HepG2 (cell line): ENCODE data around the gene ATP6V1G2. TPM values are rescaled to one million over a fixed set of nuclear protein-coding genes. Genes with fewer than 3 reads are reported as not detected.

Experiments
- ATAC-seq: fragments of 200-7000 bp; cut with Tn5 transposase; 3 replicates; pipeline ENCODE4 v1.9.1; 2020; ENCODE audit warnings: mild to moderate bottlenecking, moderate library complexity
- BruUV-seq: library from RNA; stranded (reverse); fragments of 400-500 nt; replicated peaks from 2 replicates; lab custom pipeline; 2021; lab: Mats Ljungman, UMichigan
- CTCF ChIA-PET: fragments of 300-600 bp; formaldehyde crosslinking; extraction: SDS; loops from one replicate; lab custom pipeline; 2021; ENCODE audit warnings: low total read pairs, inconsistent platforms, low intra/inter-chr PET ratio; lab: Yijun Ruan, JAX
- POLR2A ChIA-PET: fragments of 350-600 bp; sonication (Branson Sonifier 250); formaldehyde crosslinking; loops from one replicate; lab custom pipeline; 2020; ENCODE audit warnings: antibody characterized with exemption, inconsistent platforms; lab: Yijun Ruan, JAX
- DNase-seq: peaks from one replicate; pipeline ENCODE4 v3.0.0-alpha.2; 2015; ENCODE audit warnings: low spot score
- FAIRE-seq: peaks from 3 replicates; lab custom pipeline; 2011; peaks lifted over from hg19 to GRCh38; lab: Jason Lieb, UNC
- H2AFZ ChIP-seq: one replicate; pipeline ENCODE4 v1.6.1; 2011; ENCODE audit warnings: low read length, inconsistent platforms
- H3K27ac ChIP-seq: fragments of 300-600 bp; 3 replicates; pipeline ENCODE4 v1.8.0; 2011; ENCODE audit warnings: mixed run types, mild to moderate bottlenecking, mixed read lengths, low read length, inconsistent platforms; ENCODE audit not compliant: insufficient read depth; ENCODE audit errors: extremely low read length
- H3K27me3 ChIP-seq, 2 experiments: fragments of 200-600 bp in 1 of 2; 2 replicates in 1 of 2; 3 replicates in 1 of 2; pipeline versions ENCODE4 v1.6.0 to v1.8.0; 2011; ENCODE audit warnings: low read length in 2 of 2, mild to moderate bottlenecking in 2 of 2, moderate library complexity in 2 of 2, inconsistent platforms in 1 of 2; ENCODE audit not compliant: insufficient read depth in 2 of 2, control insufficient read depth in 1 of 2
- H3K36me3 ChIP-seq, 2 experiments: fragments of 200-600 bp in 1 of 2; replicated peaks in 1 of 2; 2 replicates in 1 of 2; 3 replicates in 1 of 2; pipeline versions ENCODE4 v1.5.1 to v1.8.0; 2011; ENCODE audit warnings: low read length in 2 of 2, inconsistent platforms in 1 of 2; ENCODE audit not compliant: insufficient read depth in 2 of 2, control insufficient read depth in 1 of 2
- H3K4me1 ChIP-seq: 2 replicates; pipeline ENCODE4 v1.5.1; 2012; ENCODE audit warnings: low read length, inconsistent platforms; ENCODE audit not compliant: insufficient read depth
- H3K4me2 ChIP-seq: 2 replicates; pipeline ENCODE4 v1.6.0; 2011; ENCODE audit warnings: low read depth, low read length, inconsistent platforms
- H3K4me3 ChIP-seq, 3 experiments: fragments of 200-600 bp in 1 of 3; sonication (generic), shearing (Covaris generic) in 1 of 3; replicated peaks in 1 of 3; 2 replicates each; pipeline ENCODE4 v1.5.1; 2011 to 2016; ENCODE audit warnings: low read length in 3 of 3, inconsistent platforms in 2 of 3, low read depth in 2 of 3, mild to moderate bottlenecking in 2 of 3, control low read depth in 1 of 3, mixed read lengths in 1 of 3; ENCODE audit not compliant: insufficient read depth in 1 of 3
- H3K79me2 ChIP-seq: one replicate; pipeline ENCODE4 v1.6.1; 2011; ENCODE audit warnings: low read length, inconsistent platforms; ENCODE audit not compliant: insufficient read depth
- H3K9ac ChIP-seq: 2 replicates; pipeline ENCODE4 v1.6.0; 2011; ENCODE audit warnings: mild to moderate bottlenecking, low read depth, low read length, inconsistent platforms; ENCODE audit not compliant: insufficient read depth
- H3K9me3 ChIP-seq: 2 replicates; pipeline ENCODE4 v1.5.1; 2012; ENCODE audit warnings: mild to moderate bottlenecking, low read length
- H4K20me1 ChIP-seq: 2 replicates; pipeline ENCODE4 v1.6.0; 2011; ENCODE audit warnings: inconsistent platforms, mild to moderate bottlenecking, low read length, moderate library complexity; ENCODE audit not compliant: insufficient read depth
- CBX5 ChIP-seq: sonication (generic); formaldehyde crosslinking; IDR thresholded peaks from 2 replicates; pipeline ENCODE4 v1.4.0; 2020; ENCODE audit warnings: missing genetic modification reagents, borderline replicate concordance
- FOXK2 ChIP-seq: fragments of 450-650 bp; IDR thresholded peaks from 2 replicates; pipeline ENCODE4 v1.6.1; 2016
- KDM1A ChIP-seq: IDR thresholded peaks from 2 replicates; pipeline ENCODE4 v1.6.1; 2016; ENCODE audit warnings: missing compliant biosample characterization
- NR2F6 ChIP-seq, 2 experiments: IDR thresholded peaks; 2 replicates each; pipeline ENCODE4 v1.6.1; 2016; ENCODE audit warnings: antibody characterized with exemption in 1 of 2, mild to moderate bottlenecking in 1 of 2
- ZBTB3 ChIP-seq: sonication (generic); formaldehyde crosslinking; IDR thresholded peaks from 2 replicates; pipeline ENCODE4 v1.4.0; 2020; ENCODE audit warnings: low read depth, mild to moderate bottlenecking, moderate library complexity, missing genetic modification reagents, borderline replicate concordance
- ZNF331 ChIP-seq: sonication (generic); formaldehyde crosslinking; IDR thresholded peaks from 2 replicates; pipeline ENCODE4 v1.4.0; 2020; ENCODE audit warnings: missing genetic modification reagents
- WGBS: methylation state at CpG from one replicate; pipeline ENCODE4 v1.1.6; 2017; ENCODE audit warnings: low lambda C conversion rate; 5-methylcytosine and 5-hydroxymethylcytosine counted together
- in situ Hi-C: cut with HindIII; loops from 2 replicates; pipeline ENCODE4 v1.10.0; 2017; ENCODE audit warnings: low pct_unique_long_range_greater_than_20kb; ENCODE audit not compliant: extremely low pct_ligation_motif_present
- intact Hi-C: fragments of 100-400 bp; cut with micrococcal nuclease; formaldehyde crosslinking; loops from one replicate; pipeline ENCODE4 v1.10.0; 2022; ENCODE audit not compliant: unreplicated experiment
- polyA plus RNA-seq, 8 experiments: library from polyadenylated mRNA; depleted of rRNA in 3 of 8; stranded (reverse) in 7 of 8; unstranded in 1 of 8; fragments of >200 nt; fragmentation: Illumina TruSeq in 4 of 8; extraction: Trizol in 4 of 8; gene quantifications; 2 replicates each; pipeline versions ENCODE4 v1.2.1 to v1.2.3, GENCODE V29; 2011 to 2016; ENCODE audit warnings: low read depth in 4 of 8, missing spikeins in 1 of 8, mixed read lengths in 1 of 8; ENCODE audit not compliant: insufficient read depth in 1 of 8
- total RNA-seq, 5 experiments: library from RNA; depleted of rRNA; stranded (reverse); fragments of >200 nt; fragmentation: Illumina TruSeq; extraction: Trizol; gene quantifications; 2 replicates each; pipeline ENCODE4 v1.2.3, GENCODE V29; 2016; ENCODE audit warnings: low read depth in 1 of 5
- TF ChIP-seq, protein P1 (sequence below): sonication (generic); formaldehyde crosslinking; conservative IDR thresholded peaks from 2 replicates; pipeline ENCODE4 v1.8.0; 2022; ENCODE audit warnings: mild to moderate bottlenecking, moderate library complexity, missing genetic modification reagents
- TF ChIP-seq, protein P2 (sequence below): sonication (generic); formaldehyde crosslinking; IDR thresholded peaks from 2 replicates; pipeline ENCODE4 v1.4.0; 2020; ENCODE audit warnings: missing genetic modification reagents

The ATP6V1G2 gene
- total and polyA plus RNA-seq, 2 of the 13 experiments (the other 11 are each of a cell fraction or from before 2014, with no cell fraction given) = 0.27 to 0.83 TPM

DNA sequence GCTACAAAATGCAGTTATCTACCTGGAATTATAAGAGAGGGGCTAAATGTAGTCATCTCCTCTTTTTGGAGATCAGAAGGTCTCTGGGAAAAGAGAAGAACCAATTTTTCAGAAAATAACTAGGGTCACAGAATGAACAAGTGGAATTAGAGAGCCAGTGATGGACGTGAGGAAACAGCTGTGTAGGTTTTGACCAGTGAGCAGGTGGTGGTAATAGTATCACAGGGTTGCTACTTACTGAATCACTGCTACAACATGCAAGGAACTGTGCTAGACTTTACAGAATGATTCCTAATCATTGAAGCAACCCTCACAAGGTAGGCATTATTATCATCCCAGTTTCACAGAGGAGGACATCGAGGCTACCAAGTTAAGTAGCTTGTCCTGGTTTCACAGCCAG, 1.7 kb downstream of the ATP6V1G2 start:
- no peak for FAIRE-seq
- Histone ChIP-seq H4K20me1 (peaks cover 14% of the 10 kb centered on the region), H3K36me3 (peaks cover 3 to 14% of the 10 kb centered on the region in 2 experiments), H3K79me2 (peaks cover 40% of the 10 kb centered on the region), H2AFZ (no peak overlapping the region), H3K27me3 (no peaks in the 10 kb centered on the region; a peak in 2 of 5 replicates), H3K4me3 (no peak overlapping the region), H3K4me1 (peaks cover 53% of the 10 kb centered on the region), H3K9me3 (no peaks in the 10 kb centered on the region), H3K9ac (no peak overlapping the region), H3K27ac (no peak overlapping the region), H3K4me2 (no peak overlapping the region)
- ChIA-PET POLR2A (interaction anchor here (6.9 kb wide), 1 partner anchor 16 kb away, joined by 123 read pairs; the partner anchor contains the start of gene MCCD1), CTCF (interaction anchor here (3.6 kb wide), 1 partner anchor 53 kb away, joined by 84 read pairs; no protein-coding TSS in a partner anchor)
- 63% methylated on average over 2 of the region's 2 CpGs for WGBS
- no peak for TF ChIP-seq CBX5 (CRISPR knock-in tag)
- no peak for TF ChIP-seq KDM1A
- DNase-seq = no peak
- intact Hi-C loops (loop anchor here (5.0 to 10.0 kb wide), 2 partner anchors 38 to 110 kb away; partner anchors contain the start of genes APOM, BAG6 and LTB), in situ Hi-C loops (loop anchor here (5.0 kb wide), 1 partner anchor 53 kb away; no protein-coding TSS in a partner anchor)
- no TSS peak for BruUV-seq
- no peak for ATAC-seq

- POLR2A ChIA-PET = interaction anchor here (0.8 to 6.9 kb wide), 9 partner anchors 15 to 402 kb away, joined by 3 to 123 read pairs (median 6); partner anchors contain the start of genes APOM, BAG6, C6orf47 and CFB
- Histone ChIP-seq H3K27ac (peak overlapping the region; percentile 95), H3K27me3 (no peaks in the 10 kb centered on the region; a peak in 2 of 5 replicates), H2AFZ (no peak overlapping the region), H4K20me1 (peaks cover 25% of the 10 kb centered on the region), H3K9ac (peak overlapping the region; percentile 96; the same call in 1 of the 2 replicates), H3K4me2 (peak overlapping the region; percentile 99), H3K79me2 (peaks cover 48% of the 10 kb centered on the region), H3K9me3 (no peaks in the 10 kb centered on the region), H3K4me3 (peak overlapping the region in 1 of 3 experiments; percentile 99; a peak in 2 of 6 replicates), H3K4me1 (peaks cover 59% of the 10 kb centered on the region), H3K36me3 (peaks cover 6 to 20% of the 10 kb centered on the region in 2 experiments)
- ATAC-seq (no peak), FAIRE-seq (peak; percentile 4), DNase-seq (no peak)
- BruUV-seq = no TSS peak
- in situ Hi-C loops = no loop called here
- intact Hi-C loops = loop anchor here (10.0 kb wide), 1 partner anchor 111 kb away; the partner anchor contains the start of genes APOM and BAG6
- CTCF ChIA-PET = no interaction called here
- 49% methylated on average over 6 of the region's 6 CpGs for WGBS
- TF ChIP-seq, protein P1, sequence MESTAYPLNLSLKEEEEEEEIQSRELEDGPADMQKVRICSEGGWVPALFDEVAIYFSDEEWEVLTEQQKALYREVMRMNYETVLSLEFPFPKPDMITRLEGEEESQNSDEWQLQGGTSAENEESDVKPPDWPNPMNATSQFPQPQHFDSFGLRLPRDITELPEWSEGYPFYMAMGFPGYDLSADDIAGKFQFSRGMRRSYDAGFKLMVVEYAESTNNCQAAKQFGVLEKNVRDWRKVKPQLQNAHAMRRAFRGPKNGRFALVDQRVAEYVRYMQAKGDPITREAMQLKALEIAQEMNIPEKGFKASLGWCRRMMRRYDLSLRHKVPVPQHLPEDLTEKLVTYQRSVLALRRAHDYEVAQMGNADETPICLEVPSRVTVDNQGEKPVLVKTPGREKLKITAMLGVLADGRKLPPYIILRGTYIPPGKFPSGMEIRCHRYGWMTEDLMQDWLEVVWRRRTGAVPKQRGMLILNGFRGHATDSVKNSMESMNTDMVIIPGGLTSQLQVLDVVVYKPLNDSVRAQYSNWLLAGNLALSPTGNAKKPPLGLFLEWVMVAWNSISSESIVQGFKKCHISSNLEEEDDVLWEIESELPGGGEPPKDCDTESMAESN (CRISPR knock-in tag) = 0 out of 2 replicates have a peak, but pooled peaks have one; percentile 15
- no peak for TF ChIP-seq NR2F6 (IDR thresholded peaks at IDR 0.05)
- TF ChIP-seq NR2F6 (CRISPR knock-in tag; IDR thresholded peaks at IDR 0.05) = peak; percentile 30; the same call in 1 of the 2 replicates
- no peak for TF ChIP-seq FOXK2
- TF ChIP-seq ZBTB3 (CRISPR knock-in tag) = no peak
- TF ChIP-seq, protein P2, sequence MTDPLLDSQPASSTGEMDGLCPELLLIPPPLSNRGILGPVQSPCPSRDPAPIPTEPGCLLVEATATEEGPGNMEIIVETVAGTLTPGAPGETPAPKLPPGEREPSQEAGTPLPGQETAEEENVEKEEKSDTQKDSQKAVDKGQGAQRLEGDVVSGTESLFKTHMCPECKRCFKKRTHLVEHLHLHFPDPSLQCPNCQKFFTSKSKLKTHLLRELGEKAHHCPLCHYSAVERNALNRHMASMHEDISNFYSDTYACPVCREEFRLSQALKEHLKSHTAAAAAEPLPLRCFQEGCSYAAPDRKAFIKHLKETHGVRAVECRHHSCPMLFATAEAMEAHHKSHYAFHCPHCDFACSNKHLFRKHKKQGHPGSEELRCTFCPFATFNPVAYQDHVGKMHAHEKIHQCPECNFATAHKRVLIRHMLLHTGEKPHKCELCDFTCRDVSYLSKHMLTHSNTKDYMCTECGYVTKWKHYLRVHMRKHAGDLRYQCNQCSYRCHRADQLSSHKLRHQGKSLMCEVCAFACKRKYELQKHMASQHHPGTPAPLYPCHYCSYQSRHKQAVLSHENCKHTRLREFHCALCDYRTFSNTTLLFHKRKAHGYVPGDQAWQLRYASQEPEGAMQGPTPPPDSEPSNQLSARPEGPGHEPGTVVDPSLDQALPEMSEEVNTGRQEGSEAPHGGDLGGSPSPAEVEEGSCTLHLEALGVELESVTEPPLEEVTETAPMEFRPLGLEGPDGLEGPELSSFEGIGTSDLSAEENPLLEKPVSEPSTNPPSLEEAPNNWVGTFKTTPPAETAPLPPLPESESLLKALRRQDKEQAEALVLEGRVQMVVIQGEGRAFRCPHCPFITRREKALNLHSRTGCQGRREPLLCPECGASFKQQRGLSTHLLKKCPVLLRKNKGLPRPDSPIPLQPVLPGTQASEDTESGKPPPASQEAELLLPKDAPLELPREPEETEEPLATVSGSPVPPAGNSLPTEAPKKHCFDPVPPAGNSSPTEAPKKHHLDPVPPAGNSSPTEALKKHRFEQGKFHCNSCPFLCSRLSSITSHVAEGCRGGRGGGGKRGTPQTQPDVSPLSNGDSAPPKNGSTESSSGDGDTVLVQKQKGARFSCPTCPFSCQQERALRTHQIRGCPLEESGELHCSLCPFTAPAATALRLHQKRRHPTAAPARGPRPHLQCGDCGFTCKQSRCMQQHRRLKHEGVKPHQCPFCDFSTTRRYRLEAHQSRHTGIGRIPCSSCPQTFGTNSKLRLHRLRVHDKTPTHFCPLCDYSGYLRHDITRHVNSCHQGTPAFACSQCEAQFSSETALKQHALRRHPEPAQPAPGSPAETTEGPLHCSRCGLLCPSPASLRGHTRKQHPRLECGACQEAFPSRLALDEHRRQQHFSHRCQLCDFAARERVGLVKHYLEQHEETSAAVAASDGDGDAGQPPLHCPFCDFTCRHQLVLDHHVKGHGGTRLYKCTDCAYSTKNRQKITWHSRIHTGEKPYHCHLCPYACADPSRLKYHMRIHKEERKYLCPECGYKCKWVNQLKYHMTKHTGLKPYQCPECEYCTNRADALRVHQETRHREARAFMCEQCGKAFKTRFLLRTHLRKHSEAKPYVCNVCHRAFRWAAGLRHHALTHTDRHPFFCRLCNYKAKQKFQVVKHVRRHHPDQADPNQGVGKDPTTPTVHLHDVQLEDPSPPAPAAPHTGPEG (CRISPR knock-in tag) = no peak
- peak; percentile 54; the same call in 1 of the 2 replicates for TF ChIP-seq ZNF331
Observed at GRCh38 chr6:31543639-31544038, 2.8 kb downstream of the ATP6V1G2 start.
